Hematopoietic multipotent progenitor cell treated with erythropoietin and hydrocortisone succinate and interleukin-3 and kit ligand, for 8 days (in vitro differentiated cells): ENCODE results near the gene MRPS24.
"Not testable (repeated sequence)": the region's sequence is repeated elsewhere in the genome, so short reads cannot be mapped to it uniquely, and the experiment has no call there.

Source experiments
- DNase-seq: peaks from one replicate; pipeline ENCODE4 v3.0.0-alpha.2; 2015

Gene MRPS24

GRCh38 chr7:43830917-43831316, 38.4 kb downstream of the MRPS24 start:
- DNase-seq: not testable (repeated sequence)

- no peak for DNase-seq
Observed at GRCh38 chr7:43825391-43825808, 43.9 kb downstream of the MRPS24 start.

GRCh38 chr7:43824963-43825362, 44.4 kb downstream of the MRPS24 start:
- no peak for DNase-seq

DNA sequence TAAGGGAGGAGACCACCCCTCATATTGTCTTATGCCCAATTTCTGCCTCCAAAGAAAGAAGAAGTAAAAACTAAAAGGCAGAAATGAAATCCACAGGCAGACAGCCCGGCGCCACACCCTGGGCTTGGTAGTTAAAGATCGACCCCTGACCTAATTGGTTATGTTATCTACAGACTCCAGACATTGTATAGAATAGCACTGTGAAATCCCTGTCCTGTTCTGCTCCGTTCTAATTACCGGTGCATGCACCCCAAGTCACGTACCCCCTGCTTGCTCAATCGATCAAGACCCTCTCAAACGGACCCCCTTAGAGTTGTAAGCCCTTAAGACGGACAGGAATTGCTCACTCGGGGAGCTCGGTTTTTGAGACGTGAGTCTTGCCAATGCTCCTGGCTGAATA, 44.8 kb downstream of the MRPS24 start:
- DNase-seq: peak; percentile 24

- no peak for DNase-seq
Observed at GRCh38 chr7:43823941-43824340, 45.4 kb downstream of the MRPS24 start.

- not testable (repeated sequence) for DNase-seq
Observed at GRCh38 chr7:43823425-43823824, 45.9 kb downstream of the MRPS24 start.
